Measurements from ENCODE around the gene LPP.

DNA sequence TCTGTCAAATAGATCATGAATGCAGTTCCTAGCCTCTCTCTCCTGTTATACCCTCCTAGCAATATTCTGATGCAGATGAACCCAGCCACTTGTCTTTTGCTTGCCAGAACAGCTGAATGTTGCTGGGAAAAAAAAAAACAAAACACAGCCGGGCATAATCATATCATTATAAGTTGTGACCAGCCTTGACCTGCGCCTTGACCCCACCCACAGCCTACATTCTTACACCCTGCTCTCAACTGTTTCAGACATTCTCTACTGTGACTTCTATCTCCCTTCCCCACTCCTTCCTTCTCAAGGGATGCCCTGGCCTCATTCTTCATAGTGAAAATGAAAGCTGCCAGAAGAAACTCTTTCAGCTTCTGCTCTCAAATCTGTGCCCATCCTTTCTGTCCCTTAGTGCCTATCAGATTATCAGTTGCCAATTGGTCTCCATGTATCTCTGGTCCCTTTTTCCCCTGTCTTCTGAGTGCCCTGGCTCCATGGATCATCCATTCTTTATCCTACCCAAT is 628.7 kb downstream of the LPP start:
- no peak for TF ChIP-seq POLR2AphosphoS5 (IDR thresholded peaks at IDR 0.05; ENCODE audit: low read depth)
- TF ChIP-seq SPI1 (IDR thresholded peaks at IDR 0.05; ENCODE audit: borderline replicate concordance, low read depth), result no peak
- TF ChIP-seq, protein P1, sequence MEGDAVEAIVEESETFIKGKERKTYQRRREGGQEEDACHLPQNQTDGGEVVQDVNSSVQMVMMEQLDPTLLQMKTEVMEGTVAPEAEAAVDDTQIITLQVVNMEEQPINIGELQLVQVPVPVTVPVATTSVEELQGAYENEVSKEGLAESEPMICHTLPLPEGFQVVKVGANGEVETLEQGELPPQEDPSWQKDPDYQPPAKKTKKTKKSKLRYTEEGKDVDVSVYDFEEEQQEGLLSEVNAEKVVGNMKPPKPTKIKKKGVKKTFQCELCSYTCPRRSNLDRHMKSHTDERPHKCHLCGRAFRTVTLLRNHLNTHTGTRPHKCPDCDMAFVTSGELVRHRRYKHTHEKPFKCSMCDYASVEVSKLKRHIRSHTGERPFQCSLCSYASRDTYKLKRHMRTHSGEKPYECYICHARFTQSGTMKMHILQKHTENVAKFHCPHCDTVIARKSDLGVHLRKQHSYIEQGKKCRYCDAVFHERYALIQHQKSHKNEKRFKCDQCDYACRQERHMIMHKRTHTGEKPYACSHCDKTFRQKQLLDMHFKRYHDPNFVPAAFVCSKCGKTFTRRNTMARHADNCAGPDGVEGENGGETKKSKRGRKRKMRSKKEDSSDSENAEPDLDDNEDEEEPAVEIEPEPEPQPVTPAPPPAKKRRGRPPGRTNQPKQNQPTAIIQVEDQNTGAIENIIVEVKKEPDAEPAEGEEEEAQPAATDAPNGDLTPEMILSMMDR (IDR thresholded peaks at IDR 0.05; ENCODE audit: insufficient read depth, low read length), result no peak
- TF ChIP-seq, protein P2, sequence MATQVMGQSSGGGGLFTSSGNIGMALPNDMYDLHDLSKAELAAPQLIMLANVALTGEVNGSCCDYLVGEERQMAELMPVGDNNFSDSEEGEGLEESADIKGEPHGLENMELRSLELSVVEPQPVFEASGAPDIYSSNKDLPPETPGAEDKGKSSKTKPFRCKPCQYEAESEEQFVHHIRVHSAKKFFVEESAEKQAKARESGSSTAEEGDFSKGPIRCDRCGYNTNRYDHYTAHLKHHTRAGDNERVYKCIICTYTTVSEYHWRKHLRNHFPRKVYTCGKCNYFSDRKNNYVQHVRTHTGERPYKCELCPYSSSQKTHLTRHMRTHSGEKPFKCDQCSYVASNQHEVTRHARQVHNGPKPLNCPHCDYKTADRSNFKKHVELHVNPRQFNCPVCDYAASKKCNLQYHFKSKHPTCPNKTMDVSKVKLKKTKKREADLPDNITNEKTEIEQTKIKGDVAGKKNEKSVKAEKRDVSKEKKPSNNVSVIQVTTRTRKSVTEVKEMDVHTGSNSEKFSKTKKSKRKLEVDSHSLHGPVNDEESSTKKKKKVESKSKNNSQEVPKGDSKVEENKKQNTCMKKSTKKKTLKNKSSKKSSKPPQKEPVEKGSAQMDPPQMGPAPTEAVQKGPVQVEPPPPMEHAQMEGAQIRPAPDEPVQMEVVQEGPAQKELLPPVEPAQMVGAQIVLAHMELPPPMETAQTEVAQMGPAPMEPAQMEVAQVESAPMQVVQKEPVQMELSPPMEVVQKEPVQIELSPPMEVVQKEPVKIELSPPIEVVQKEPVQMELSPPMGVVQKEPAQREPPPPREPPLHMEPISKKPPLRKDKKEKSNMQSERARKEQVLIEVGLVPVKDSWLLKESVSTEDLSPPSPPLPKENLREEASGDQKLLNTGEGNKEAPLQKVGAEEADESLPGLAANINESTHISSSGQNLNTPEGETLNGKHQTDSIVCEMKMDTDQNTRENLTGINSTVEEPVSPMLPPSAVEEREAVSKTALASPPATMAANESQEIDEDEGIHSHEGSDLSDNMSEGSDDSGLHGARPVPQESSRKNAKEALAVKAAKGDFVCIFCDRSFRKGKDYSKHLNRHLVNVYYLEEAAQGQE (IDR thresholded peaks at IDR 0.05; ENCODE audit: insufficient replicate concordance, low read depth), result no peak
- TF ChIP-seq GABPA (IDR thresholded peaks at IDR 0.05; ENCODE audit: low read depth), result no peak
